ENCODE data around the gene LAMA3.

Gene LAMA3

DNA sequence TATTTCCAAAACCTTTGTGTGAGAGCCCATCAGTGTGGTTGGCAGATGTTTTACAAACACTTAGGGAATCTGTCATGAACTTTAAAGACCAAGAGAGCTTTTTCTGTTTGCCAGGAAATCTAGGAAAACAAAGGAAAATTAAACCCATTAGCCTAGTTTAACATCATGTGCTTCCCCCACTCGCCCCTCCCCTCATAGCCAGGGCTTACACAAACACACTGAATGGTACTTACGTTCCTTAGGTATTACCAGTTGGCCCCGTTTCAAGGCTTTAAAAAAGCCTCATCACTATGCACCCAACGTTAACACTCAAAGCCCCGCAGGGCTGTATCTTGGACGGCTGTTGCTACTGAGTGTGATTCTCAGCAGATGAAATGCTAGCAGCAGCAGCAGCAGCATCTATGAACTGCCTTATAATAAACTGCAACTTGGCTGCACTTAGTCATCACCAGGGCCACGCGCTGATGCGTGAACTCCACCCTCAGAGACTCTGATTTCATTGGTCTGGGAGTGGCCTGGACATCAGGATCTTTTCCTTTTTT, 305.2 kb downstream of the LAMA3 start:
- Histone ChIP-seq H3K4me2 (ENCODE audit: low read length, poor library complexity, severe bottlenecking) (peak overlapping the region; percentile 49), H4K91ac (ENCODE audit: low read length) (no peak overlapping the region), H3K4me3 (ENCODE audit: insufficient read depth in 1 of 2, low read depth in 1 of 2, low read length in 2 of 2) (peak overlapping the region in 1 of 2 experiments; percentile 47), H2BK12ac (ENCODE audit: low read length in 2 of 2) (no peak overlapping the region), H3K27me3 (ENCODE audit: control insufficient read depth in 1 of 2, insufficient read depth in 1 of 2, low read length in 2 of 2) (no peaks in the 10 kb centered on the region), H3K36me3 (ENCODE audit: control insufficient read depth in 1 of 2, insufficient read depth in 2 of 2, low read depth in 1 of 2, low read length in 2 of 2) (no peaks in the 10 kb centered on the region), H3K23ac (ENCODE audit: low read length in 2 of 2) (no peak overlapping the region), H2BK15ac (ENCODE audit: low read depth, poor library complexity, severe bottlenecking) (no peak overlapping the region), H3K79me1 (replicated peaks; ENCODE audit: low read length, poor library complexity, severe bottlenecking) (no peaks in the 10 kb centered on the region), H3K27ac (ENCODE audit: low read length, poor library complexity, severe bottlenecking) (peak overlapping the region; percentile 25), H3K9me3 (ENCODE audit: control insufficient read depth, low read length) (no peaks in the 10 kb centered on the region), H2AK5ac (ENCODE audit: low read length, severe bottlenecking) (no peak overlapping the region), H4K8ac (ENCODE audit: low read length) (no peak overlapping the region), H2BK120ac (ENCODE audit: low read depth, low read length) (no peak overlapping the region), H3K14ac (ENCODE audit: low read length in 2 of 2) (no peak overlapping the region), H3K4ac (ENCODE audit: low read depth in 1 of 2, low read length in 2 of 2) (no peak overlapping the region), H2BK5ac (ENCODE audit: low read depth, low read length, poor library complexity, severe bottlenecking) (no peak overlapping the region), H2AFZ (ENCODE audit: low read depth, low read length) (no peak overlapping the region), H3K18ac (ENCODE audit: low read depth in 1 of 2, low read length in 2 of 2) (no peak overlapping the region), H3K9ac (ENCODE audit: low read length) (peak overlapping the region; percentile 82), H3K4me1 (ENCODE audit: control insufficient read depth, insufficient read depth, low read depth, low read length) (peaks cover 3% of the 10 kb centered on the region)
- DNase-seq = peak; percentile 76
- WGBS = 50% methylated on average over 9 of the region's 9 CpGs

DNA sequence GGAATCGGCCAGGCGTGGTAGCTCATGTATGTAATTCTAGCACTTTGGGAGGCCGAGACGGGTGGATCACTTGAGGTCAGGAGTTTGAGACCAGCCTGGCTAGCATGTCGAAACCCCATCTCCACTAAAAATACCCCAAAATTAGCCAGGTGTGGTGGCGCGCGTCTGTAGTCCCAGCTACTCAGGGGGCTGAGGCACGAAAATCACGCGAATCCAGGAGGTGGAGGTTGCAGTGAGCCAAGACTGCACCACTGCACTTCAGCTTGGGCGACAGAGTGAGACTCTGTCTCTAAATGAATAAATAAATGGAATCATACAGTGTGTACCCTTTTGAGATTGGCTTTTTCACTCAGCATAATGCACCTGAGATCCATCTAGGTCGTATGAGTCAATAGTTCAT, 305.9 kb downstream of the LAMA3 start:
- no peak overlapping the region for H2BK5ac ChIP-seq (ENCODE audit: low read depth, low read length, poor library complexity, severe bottlenecking)
- H3K27me3 ChIP-seq (ENCODE audit: control insufficient read depth in 1 of 2, insufficient read depth in 1 of 2, low read length in 2 of 2) = no peaks in the 10 kb centered on the region
- no peak for DNase-seq
- H2AFZ ChIP-seq (ENCODE audit: low read depth, low read length) = no peak overlapping the region
- no peak overlapping the region for H2BK15ac ChIP-seq (ENCODE audit: low read depth, poor library complexity, severe bottlenecking)
- H3K14ac ChIP-seq (ENCODE audit: low read length in 2 of 2) = no peak overlapping the region
- no peak overlapping the region for H2BK12ac ChIP-seq (ENCODE audit: low read length in 2 of 2)
- H2BK120ac ChIP-seq (ENCODE audit: low read depth, low read length) = no peak overlapping the region
- no peaks in the 10 kb centered on the region for H3K79me1 ChIP-seq (replicated peaks; ENCODE audit: low read length, poor library complexity, severe bottlenecking)
- H3K18ac ChIP-seq (ENCODE audit: low read depth in 1 of 2, low read length in 2 of 2) = no peak overlapping the region
- H4K91ac ChIP-seq (ENCODE audit: low read length) = no peak overlapping the region
- H3K4ac ChIP-seq (ENCODE audit: low read depth in 1 of 2, low read length in 2 of 2) = no peak overlapping the region
- no peak overlapping the region for H3K9ac ChIP-seq (ENCODE audit: low read length)
- no peaks in the 10 kb centered on the region for H3K9me3 ChIP-seq (ENCODE audit: control insufficient read depth, low read length)
- H2AK5ac ChIP-seq (ENCODE audit: low read length, severe bottlenecking) = no peak overlapping the region
- H3K4me2 ChIP-seq (ENCODE audit: low read length, poor library complexity, severe bottlenecking) = no peak overlapping the region
- H3K4me1 ChIP-seq (ENCODE audit: control insufficient read depth, insufficient read depth, low read depth, low read length) = peaks cover 3% of the 10 kb centered on the region
- H3K23ac ChIP-seq (ENCODE audit: low read length in 2 of 2) = no peak overlapping the region
- WGBS = 95% methylated on average over 12 of the region's 13 CpGs
- no peak overlapping the region for H3K27ac ChIP-seq (ENCODE audit: low read length, poor library complexity, severe bottlenecking)
- H3K36me3 ChIP-seq (ENCODE audit: control insufficient read depth in 1 of 2, insufficient read depth in 2 of 2, low read depth in 1 of 2, low read length in 2 of 2) = no peaks in the 10 kb centered on the region
- no peak overlapping the region for H3K4me3 ChIP-seq (ENCODE audit: insufficient read depth in 1 of 2, low read depth in 1 of 2, low read length in 2 of 2)
- no peak overlapping the region for H4K8ac ChIP-seq (ENCODE audit: low read length)

DNA sequence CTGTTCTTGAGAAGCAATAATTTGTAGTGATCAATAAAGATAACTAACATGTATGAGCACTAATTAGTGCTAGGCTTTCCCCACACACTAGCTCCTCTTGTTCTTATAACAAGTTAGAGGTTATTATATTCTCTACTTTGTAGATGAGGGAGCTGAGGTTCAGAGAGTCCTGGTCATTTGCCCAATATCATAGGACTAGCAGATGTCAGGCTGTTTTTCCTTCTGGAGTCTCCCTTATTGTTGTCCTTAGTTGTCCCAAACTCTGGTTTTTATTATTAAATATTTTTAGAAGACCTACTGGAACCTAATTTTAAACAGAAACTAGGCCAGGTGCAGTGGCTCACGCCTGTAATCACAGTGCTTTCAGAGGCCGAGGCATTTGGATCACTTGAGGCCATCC, 308.8 kb downstream of the LAMA3 start:
- H2BK5ac ChIP-seq (ENCODE audit: low read depth, low read length, poor library complexity, severe bottlenecking) = no peak overlapping the region
- H3K18ac ChIP-seq (ENCODE audit: low read depth in 1 of 2, low read length in 2 of 2) = no peak overlapping the region
- no peak overlapping the region for H4K8ac ChIP-seq (ENCODE audit: low read length)
- H2AK5ac ChIP-seq (ENCODE audit: low read length, severe bottlenecking) = no peak overlapping the region
- H3K79me1 ChIP-seq (replicated peaks; ENCODE audit: low read length, poor library complexity, severe bottlenecking) = no peaks in the 10 kb centered on the region
- no peak overlapping the region for H3K4me3 ChIP-seq (ENCODE audit: insufficient read depth in 1 of 2, low read depth in 1 of 2, low read length in 2 of 2)
- no peak overlapping the region for H3K23ac ChIP-seq (ENCODE audit: low read length in 2 of 2)
- DNase-seq = no peak
- H2AFZ ChIP-seq (ENCODE audit: low read depth, low read length) = no peak overlapping the region
- H2BK12ac ChIP-seq (ENCODE audit: low read length in 2 of 2) = no peak overlapping the region
- H3K36me3 ChIP-seq (ENCODE audit: control insufficient read depth in 1 of 2, insufficient read depth in 2 of 2, low read depth in 1 of 2, low read length in 2 of 2) = no peaks in the 10 kb centered on the region
- no peak overlapping the region for H3K9ac ChIP-seq (ENCODE audit: low read length)
- WGBS = 96% methylated on average over 2 of the region's 2 CpGs
- no peaks in the 10 kb centered on the region for H3K9me3 ChIP-seq (ENCODE audit: control insufficient read depth, low read length)
- H3K4me1 ChIP-seq (ENCODE audit: control insufficient read depth, insufficient read depth, low read depth, low read length) = peaks cover 3% of the 10 kb centered on the region
- no peak overlapping the region for H3K4ac ChIP-seq (ENCODE audit: low read depth in 1 of 2, low read length in 2 of 2)
- no peak overlapping the region for H3K27ac ChIP-seq (ENCODE audit: low read length, poor library complexity, severe bottlenecking)
- no peak overlapping the region for H3K4me2 ChIP-seq (ENCODE audit: low read length, poor library complexity, severe bottlenecking)
- H2BK15ac ChIP-seq (ENCODE audit: low read depth, poor library complexity, severe bottlenecking) = no peak overlapping the region
- H2BK120ac ChIP-seq (ENCODE audit: low read depth, low read length) = no peak overlapping the region
- H3K27me3 ChIP-seq (ENCODE audit: control insufficient read depth in 1 of 2, insufficient read depth in 1 of 2, low read length in 2 of 2) = peaks cover 0 to 9% of the 10 kb centered on the region in 2 experiments
- no peak overlapping the region for H3K14ac ChIP-seq (ENCODE audit: low read length in 2 of 2)
- no peak overlapping the region for H4K91ac ChIP-seq (ENCODE audit: low read length)

DNA sequence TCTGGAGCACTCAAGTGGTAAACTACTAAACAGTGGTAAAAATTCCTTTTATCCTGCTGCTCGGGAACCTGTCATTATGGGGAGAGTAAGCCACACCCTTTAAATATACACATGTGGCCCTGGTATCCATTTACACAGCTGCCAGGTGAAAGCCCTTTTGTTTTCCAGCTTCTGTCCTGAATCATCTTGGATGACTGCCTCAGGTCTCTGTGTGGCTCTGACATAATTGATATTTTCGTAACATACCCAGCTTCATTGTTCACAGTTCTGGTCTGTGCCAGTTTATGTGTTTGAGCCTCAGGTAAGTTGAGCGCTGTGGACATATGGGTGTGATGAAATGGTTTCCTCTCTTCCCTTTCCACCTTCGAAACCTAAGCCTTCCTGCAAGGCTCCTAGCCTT, 309.6 kb downstream of the LAMA3 start:
- no peak overlapping the region for H2BK5ac ChIP-seq (ENCODE audit: low read depth, low read length, poor library complexity, severe bottlenecking)
- WGBS = 67% methylated on average over 3 of the region's 4 CpGs
- DNase-seq = no peak

More for the DNA sequence above, 309.6 kb downstream of the LAMA3 start:
- no peak overlapping the region for H3K18ac ChIP-seq (ENCODE audit: low read depth in 1 of 2, low read length in 2 of 2)
- no peak overlapping the region for H4K8ac ChIP-seq (ENCODE audit: low read length)
- H3K9me3 ChIP-seq (ENCODE audit: control insufficient read depth, low read length) = no peaks in the 10 kb centered on the region
- H2AK5ac ChIP-seq (ENCODE audit: low read length, severe bottlenecking) = no peak overlapping the region
- peaks cover 0 to 9% of the 10 kb centered on the region in 2 experiments for H3K27me3 ChIP-seq (ENCODE audit: control insufficient read depth in 1 of 2, insufficient read depth in 1 of 2, low read length in 2 of 2)
- no peaks in the 10 kb centered on the region for H3K79me1 ChIP-seq (replicated peaks; ENCODE audit: low read length, poor library complexity, severe bottlenecking)
- no peak overlapping the region for H2BK15ac ChIP-seq (ENCODE audit: low read depth, poor library complexity, severe bottlenecking)
- H2BK12ac ChIP-seq (ENCODE audit: low read length in 2 of 2) = no peak overlapping the region
- peaks cover 3% of the 10 kb centered on the region for H3K4me1 ChIP-seq (ENCODE audit: control insufficient read depth, insufficient read depth, low read depth, low read length)
- no peak overlapping the region for H3K14ac ChIP-seq (ENCODE audit: low read length in 2 of 2)
- no peak overlapping the region for H2BK120ac ChIP-seq (ENCODE audit: low read depth, low read length)
- no peak overlapping the region for H2AFZ ChIP-seq (ENCODE audit: low read depth, low read length)
- H3K4me2 ChIP-seq (ENCODE audit: low read length, poor library complexity, severe bottlenecking) = no peak overlapping the region
- H3K4me3 ChIP-seq (ENCODE audit: insufficient read depth in 1 of 2, low read depth in 1 of 2, low read length in 2 of 2) = no peak overlapping the region
- H3K4ac ChIP-seq (ENCODE audit: low read depth in 1 of 2, low read length in 2 of 2) = no peak overlapping the region
- H3K9ac ChIP-seq (ENCODE audit: low read length) = no peak overlapping the region
- no peaks in the 10 kb centered on the region for H3K36me3 ChIP-seq (ENCODE audit: control insufficient read depth in 1 of 2, insufficient read depth in 2 of 2, low read depth in 1 of 2, low read length in 2 of 2)
- H3K23ac ChIP-seq (ENCODE audit: low read length in 2 of 2) = no peak overlapping the region
- H3K27ac ChIP-seq (ENCODE audit: low read length, poor library complexity, severe bottlenecking) = no peak overlapping the region
- H4K91ac ChIP-seq (ENCODE audit: low read length) = no peak overlapping the region
